HG03521 (cell line): ENCODE results near the gene KDM1A.

ENCODE experiments used
- ATAC-seq: cut with Tn5 transposase; IDR thresholded peaks from one replicate; pipeline ENCODE4 v1.9.1; 2021; ENCODE audit warnings: mild to moderate bottlenecking, moderate library complexity; ENCODE audit not compliant: unreplicated experiment

The KDM1A gene

GRCh38 chr1:23103001-23103889, 84.0 kb downstream of the KDM1A start:
- no peak for ATAC-seq

GRCh38 chr1:23108918-23109533, 89.8 kb downstream of the KDM1A start:
- ATAC-seq: no peak

GRCh38 chr1:23110391-23110790, 91.1 kb downstream of the KDM1A start:
- ATAC-seq: no peak

GRCh38 chr1:23111600-23112535, 92.6 kb downstream of the KDM1A start:
- no peak for ATAC-seq

- ATAC-seq: no peak
These were observed 95.3 kb downstream of the KDM1A start for GRCh38 chr1:23114424-23115079.

- ATAC-seq: no peak
These were observed 97.1 kb downstream of the KDM1A start for GRCh38 chr1:23116216-23116836.

- no peak for ATAC-seq
These were observed 97.8 kb downstream of the KDM1A start for GRCh38 chr1:23116921-23117699.

- ATAC-seq: no peak
These were observed 99.1 kb downstream of the KDM1A start for GRCh38 chr1:23118407-23118806.

- ATAC-seq: no peak
These were observed 99.9 kb downstream of the KDM1A start for GRCh38 chr1:23118957-23119792.

- no peak for ATAC-seq
These were observed 101.1 kb downstream of the KDM1A start for GRCh38 chr1:23120383-23120782.

GRCh38 chr1:23122023-23122748, 102.9 kb downstream of the KDM1A start:
- no peak for ATAC-seq

- no peak for ATAC-seq
These were observed 103.5 kb downstream of the KDM1A start for GRCh38 chr1:23122796-23123195.

GRCh38 chr1:23123528-23123927, 104.3 kb downstream of the KDM1A start:
- no peak for ATAC-seq

- no peak for ATAC-seq
These were observed 105.2 kb downstream of the KDM1A start for GRCh38 chr1:23124259-23125026.

GRCh38 chr1:23125489-23125888, 106.2 kb downstream of the KDM1A start:
- ATAC-seq: no peak

- ATAC-seq: no peak
These were observed 106.9 kb downstream of the KDM1A start for GRCh38 chr1:23126200-23126599.

GRCh38 chr1:23126801-23127200, 107.5 kb downstream of the KDM1A start:
- ATAC-seq: no peak
